GM21576 (cell line): ENCODE measurements around the gene COG1.

Experiments
- ATAC-seq: cut with Tn5 transposase; IDR thresholded peaks from one replicate; pipeline ENCODE4 v1.9.1; 2021; ENCODE audit warnings: mild to moderate bottlenecking, moderate library complexity; ENCODE audit not compliant: unreplicated experiment

The COG1 gene

DNA sequence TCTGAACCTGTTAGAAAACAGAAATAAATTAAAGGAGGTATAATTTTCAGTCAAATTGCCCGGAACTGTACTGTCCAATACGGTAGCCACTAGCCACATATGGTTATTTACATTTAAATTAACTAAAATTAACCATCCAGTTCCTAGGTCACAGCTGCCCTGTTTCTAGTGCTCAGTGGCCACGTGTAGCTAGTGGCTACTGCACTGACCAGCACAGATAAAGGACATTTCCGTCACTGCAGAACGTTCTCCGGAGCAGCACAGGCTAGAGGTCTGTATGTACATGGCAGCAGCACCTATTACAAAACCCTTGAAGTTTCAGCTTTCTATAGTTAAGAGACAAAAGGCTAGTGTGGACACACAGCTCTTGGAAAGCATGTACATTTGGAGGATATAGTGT lies 35.1 kb downstream of the COG1 start:
- ATAC-seq: no peak

DNA sequence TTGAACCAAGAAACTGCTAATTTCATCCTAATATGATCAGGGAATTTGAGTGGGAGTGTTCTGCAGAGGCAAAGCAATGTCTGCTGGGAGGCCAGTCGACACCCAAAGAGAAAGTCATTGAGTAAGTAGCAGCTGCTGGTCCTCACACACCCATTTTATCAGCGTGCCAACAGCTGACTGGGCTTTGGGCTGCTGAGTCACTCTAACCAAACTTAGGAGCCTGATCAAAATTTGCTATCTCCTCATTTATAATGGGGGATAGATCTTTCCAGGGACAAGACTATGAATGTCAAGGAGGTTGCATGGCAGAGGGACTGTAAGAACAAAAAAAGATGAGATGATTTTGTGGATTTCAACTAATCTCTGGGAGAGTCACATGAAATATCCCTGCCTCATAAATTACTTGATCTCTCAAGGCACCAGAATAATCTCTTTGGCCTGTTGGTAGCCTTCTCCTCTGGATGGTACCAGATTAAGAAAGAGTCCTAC lies 35.9 kb downstream of the COG1 start:
- no peak for ATAC-seq

GRCh38 chr17:73230088-73230487 lies 37.2 kb downstream of the COG1 start:
- ATAC-seq: no peak

DNA sequence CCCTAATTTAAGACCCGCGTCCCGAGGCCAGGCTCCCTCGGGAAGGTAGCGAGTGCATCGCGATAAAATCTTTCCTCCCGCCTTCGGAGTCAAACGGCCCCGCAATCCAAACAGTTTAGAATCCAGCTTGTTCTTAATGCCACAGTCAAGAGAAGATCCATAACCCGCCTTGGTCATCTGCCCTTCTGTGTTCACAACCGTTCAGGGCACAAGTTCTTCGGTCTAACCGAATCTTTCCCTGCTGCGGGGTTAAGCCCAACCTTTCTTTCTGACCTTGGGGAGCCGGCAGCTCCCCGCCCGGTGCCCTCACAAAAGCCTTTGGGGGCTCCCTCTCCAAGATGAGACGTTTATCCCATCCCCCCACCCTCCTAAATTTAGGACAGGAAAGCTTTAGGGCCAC lies 38.5 kb downstream of the COG1 start:
- no peak for ATAC-seq

GRCh38 chr17:73231841-73232586 lies 39.2 kb downstream of the COG1 start:
- peak; percentile 75 for ATAC-seq

GRCh38 chr17:73232587-73233373 lies 39.9 kb downstream of the COG1 start:
- ATAC-seq: peak; percentile 11

DNA sequence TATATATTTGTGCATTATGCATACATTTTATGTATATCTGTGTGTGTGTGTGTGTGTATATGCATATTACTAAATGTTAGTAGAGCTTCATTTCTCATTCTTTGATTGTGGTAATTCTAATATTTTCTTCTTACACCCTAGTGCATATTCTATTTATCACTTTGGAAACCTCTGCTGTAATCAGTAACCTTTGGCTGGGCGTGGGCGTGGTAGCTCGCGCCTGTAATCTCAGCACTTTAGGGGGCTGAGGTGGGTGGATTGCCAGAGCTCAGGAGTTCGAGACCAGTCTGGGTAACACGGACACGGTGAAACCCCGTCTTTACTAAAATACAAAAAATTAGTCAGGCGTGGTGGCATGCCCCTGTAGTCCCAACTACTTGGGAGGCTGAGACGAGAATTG lies 41.9 kb downstream of the COG1 start:
- no peak for ATAC-seq

- ATAC-seq: no peak
Observed at GRCh38 chr17:73237714-73238113, 44.9 kb downstream of the COG1 start.

GRCh38 chr17:73240561-73240960 lies 47.7 kb downstream of the COG1 start:
- ATAC-seq: no peak

DNA sequence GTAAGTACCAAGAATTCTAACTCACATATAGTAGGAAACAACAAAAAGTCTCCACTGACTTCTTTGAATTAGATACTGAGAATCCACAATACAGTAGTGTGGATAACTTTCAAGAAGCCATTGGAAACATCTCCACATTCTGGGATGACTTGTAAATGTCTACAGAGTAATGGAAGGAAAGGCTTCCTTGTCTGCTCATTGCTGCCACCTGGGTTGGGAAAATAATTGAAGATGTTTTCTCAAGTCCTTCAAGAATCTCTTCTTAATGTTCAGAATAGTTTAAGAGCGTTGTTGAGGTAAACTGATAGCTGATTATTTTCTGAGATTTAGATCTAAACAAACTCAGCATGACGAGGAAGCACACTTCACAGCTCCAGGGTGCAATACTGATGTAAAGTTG lies 54.9 kb downstream of the COG1 start:
- no peak for ATAC-seq

GRCh38 chr17:73248532-73248931 lies 55.7 kb downstream of the COG1 start:
- ATAC-seq: no peak

DNA sequence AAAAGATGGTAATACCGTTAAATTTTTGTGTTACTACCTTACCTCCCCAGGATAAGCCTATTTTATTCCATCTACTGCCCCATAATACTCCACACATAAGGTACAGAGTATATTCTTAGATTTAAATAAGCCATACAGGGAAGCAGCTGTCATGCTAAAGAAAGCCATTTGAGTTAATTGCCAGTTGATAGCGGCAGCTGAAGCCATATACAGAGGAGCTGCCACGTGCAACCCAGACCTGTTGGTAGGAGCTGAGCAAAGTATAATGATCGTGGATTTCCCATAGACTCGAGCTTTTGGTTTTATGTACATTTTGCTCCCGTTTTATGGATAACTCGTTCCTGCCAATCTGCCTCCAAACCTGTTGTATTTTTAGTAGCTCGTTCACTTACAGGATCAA lies 56.8 kb downstream of the COG1 start:
- no peak for ATAC-seq

DNA sequence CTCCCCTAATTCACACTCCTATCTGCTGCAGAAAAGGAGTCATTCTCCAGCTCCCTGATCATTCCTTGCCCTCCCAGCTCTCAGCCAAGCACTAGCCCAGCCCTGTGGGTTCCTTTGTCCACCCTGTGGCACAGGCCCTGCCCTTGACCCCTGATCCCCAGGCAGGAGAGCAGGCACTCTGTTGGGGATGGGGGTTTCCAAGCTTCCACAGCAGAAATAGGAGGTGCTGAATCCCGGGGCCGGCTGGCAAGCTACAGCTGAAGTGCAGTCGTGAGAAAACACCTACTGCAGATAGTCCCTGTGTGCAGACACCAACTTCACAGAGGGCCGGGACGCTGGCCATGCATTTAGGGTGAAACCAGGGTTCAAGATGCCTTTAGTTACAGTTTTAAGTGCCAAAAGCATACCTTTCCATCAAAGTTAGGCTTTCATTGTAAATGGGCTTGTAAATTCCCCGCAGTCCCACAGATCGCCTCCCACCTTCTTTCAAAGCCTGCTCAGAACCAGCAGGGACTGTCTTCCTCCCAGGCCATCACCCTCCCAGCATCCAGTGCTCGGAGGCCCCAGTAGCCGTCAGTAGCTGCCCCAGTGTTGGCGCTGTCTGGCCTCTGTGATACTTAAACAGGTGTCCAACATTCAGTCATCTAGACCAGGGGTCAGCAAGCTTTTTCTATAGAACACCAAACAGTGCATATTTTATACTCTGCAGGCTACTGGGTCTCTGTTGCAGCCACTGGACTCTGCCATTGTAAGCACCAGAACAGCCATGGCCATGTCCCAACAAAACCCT lies 58.2 kb downstream of the COG1 start:
- ATAC-seq: no peak

DNA sequence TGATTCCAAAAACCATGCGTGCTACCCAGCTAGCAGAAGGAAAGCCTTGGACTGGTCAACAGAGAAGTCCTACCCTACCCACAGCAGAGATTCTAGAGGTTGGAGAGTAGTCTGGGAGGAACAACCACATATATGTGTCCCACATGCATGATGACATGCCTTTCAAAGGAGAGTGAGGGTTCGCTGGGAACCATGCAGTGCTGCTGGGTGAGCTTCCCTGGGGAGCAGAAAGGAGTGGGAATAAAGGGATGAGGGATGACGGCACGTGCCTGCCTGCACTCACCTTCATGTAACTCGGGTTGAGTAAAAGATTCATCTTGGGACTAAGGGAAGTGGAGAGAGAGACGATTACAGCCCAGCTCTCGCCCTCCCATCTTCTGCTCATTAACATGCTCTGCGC lies 59.0 kb downstream of the COG1 start:
- ATAC-seq: no peak

DNA sequence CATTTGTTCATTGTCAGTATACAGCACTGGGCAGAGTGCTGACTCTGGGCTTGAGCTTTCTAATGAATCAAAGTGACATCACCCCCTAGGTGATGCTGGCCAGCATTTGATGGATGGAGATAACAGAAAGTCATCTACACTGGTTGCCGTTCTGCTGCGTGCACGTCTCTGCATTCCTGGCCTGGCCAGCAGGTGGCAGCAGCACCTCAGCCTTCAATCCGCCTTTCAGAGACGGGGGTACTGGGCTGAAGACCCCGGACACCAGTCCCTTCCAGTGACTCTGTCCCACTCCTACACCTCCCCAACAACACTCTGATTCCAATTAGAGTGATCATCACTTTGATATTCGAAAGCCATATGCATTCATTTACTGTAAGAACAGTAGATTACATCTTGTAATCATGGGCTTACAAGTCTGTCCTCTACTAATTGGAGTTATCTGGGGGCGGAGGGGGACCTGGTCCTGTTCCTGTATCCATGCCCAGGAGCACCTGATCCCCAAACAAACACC lies 62.9 kb downstream of the COG1 start:
- ATAC-seq: no peak

GRCh38 chr17:73256220-73256619 lies 63.4 kb downstream of the COG1 start:
- ATAC-seq: no peak

GRCh38 chr17:73257516-73257915 lies 64.7 kb downstream of the COG1 start:
- ATAC-seq: no peak
